Measurements from ENCODE around the gene CTNNA3. TPM values are rescaled to one million over a fixed set of nuclear protein-coding genes. Genes with fewer than 3 reads are reported as not detected.
"Not testable (repeated sequence)": the region's sequence is repeated elsewhere in the genome, so short reads cannot be mapped to it uniquely, and the experiment has no call there.

Gene CTNNA3
- total and polyA plus RNA-seq, 12 donors, result 2.0 to 213 (median 171) TPM

DNA sequence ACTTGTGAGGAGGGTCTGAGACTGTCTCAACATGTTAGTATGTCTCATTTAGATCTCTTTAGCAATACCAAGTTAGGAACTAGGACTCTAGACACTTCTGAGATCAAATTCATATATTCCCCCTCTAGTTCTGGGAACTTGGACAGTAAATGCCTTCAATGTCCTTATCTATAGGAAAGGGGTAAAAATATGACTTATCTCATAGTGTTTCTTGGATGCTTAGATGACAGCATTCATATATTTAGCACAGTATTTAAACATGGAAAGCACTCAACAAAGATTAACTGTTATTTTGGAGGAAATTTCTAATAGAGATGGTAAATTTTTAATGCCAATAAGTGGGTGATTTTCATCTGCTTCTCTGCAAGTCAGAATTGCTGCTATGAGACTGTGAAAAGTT is 154.6 kb downstream of the CTNNA3 start:
- Histone ChIP-seq H3K9me3 (no peaks in the 10 kb centered on the region), H3K27ac (peak overlapping the region in 4 of 10 donors; percentile 1 to 29 (median 20)), H3K4me3 (no peak overlapping the region), H3K4me1 (peaks cover 0 to 30% (median 0%) of the 10 kb centered on the region in 9 donors), H3K36me3 (no peaks in the 10 kb centered on the region), H3K27me3 (no peaks in the 10 kb centered on the region)
- intact Hi-C loops (cut with DNase I), result no loop called here
- ATAC-seq (peak in 1 of 8 donors; percentile 80), DNase-seq (no peak)
- no peak for TF ChIP-seq CTCF (IDR thresholded peaks at IDR 0.05)

- H3K27ac ChIP-seq, result no peak overlapping the region
- no peak for TF ChIP-seq CTCF (IDR thresholded peaks at IDR 0.05)
- H3K27me3 ChIP-seq, result no peaks in the 10 kb centered on the region
- DNase-seq, result no peak
- no peak overlapping the region for H3K4me3 ChIP-seq
- H3K9me3 ChIP-seq, result no peaks in the 10 kb centered on the region
- peak in 1 of 8 donors; percentile 47 for ATAC-seq
- H3K4me1 ChIP-seq, result peaks cover 0 to 30% (median 0%) of the 10 kb centered on the region in 9 donors
- WGBS, 2 donors, result 20 to 29% methylated on average over 6 of the region's 6 CpGs
- H3K36me3 ChIP-seq, result no peaks in the 10 kb centered on the region
- intact Hi-C loops (cut with DNase I), result no loop called here
These were observed 156.7 kb downstream of the CTNNA3 start for GRCh38 chr10:67539312-67539711.

- ATAC-seq (no peak), DNase-seq (no peak)
- H3K4me3 ChIP-seq, result no peak overlapping the region
- H3K9me3 ChIP-seq, result no peaks in the 10 kb centered on the region
- H3K27ac ChIP-seq, result no peak overlapping the region
- 80 to 97% methylated on average over 1 of the region's 1 CpG for WGBS, 2 donors
- no peaks in the 10 kb centered on the region for H3K27me3 ChIP-seq
- intact Hi-C loops (cut with DNase I), result no loop called here
- TF ChIP-seq CTCF (IDR thresholded peaks at IDR 0.05), result no peak
- no peaks in the 10 kb centered on the region for H3K36me3 ChIP-seq
- H3K4me1 ChIP-seq, result peaks cover 0 to 30% (median 0%) of the 10 kb centered on the region in 9 donors
These were observed 158.1 kb downstream of the CTNNA3 start for GRCh38 chr10:67537906-67538305.

- 43 to 51% methylated on average over 1 of the region's 1 CpG for WGBS, 2 donors
- no peak for ATAC-seq
- no peak for TF ChIP-seq CTCF (IDR thresholded peaks at IDR 0.05)
- no peak overlapping the region for H3K4me3 ChIP-seq
- DNase-seq, result no peak
- H3K36me3 ChIP-seq, result no peaks in the 10 kb centered on the region
- peaks cover 0 to under 1% (median 0%) of the 10 kb centered on the region in 9 donors for H3K4me1 ChIP-seq
- no peak overlapping the region for H3K27ac ChIP-seq
- H3K9me3 ChIP-seq, result no peaks in the 10 kb centered on the region
- H3K27me3 ChIP-seq, result no peaks in the 10 kb centered on the region
- intact Hi-C loops (cut with DNase I), result loop anchor here in 1 of 10 donors (5.0 kb wide), 1 partner anchor 244 kb away; no protein-coding TSS in a partner anchor
These were observed 162.6 kb downstream of the CTNNA3 start for GRCh38 chr10:67533376-67533775.

DNA sequence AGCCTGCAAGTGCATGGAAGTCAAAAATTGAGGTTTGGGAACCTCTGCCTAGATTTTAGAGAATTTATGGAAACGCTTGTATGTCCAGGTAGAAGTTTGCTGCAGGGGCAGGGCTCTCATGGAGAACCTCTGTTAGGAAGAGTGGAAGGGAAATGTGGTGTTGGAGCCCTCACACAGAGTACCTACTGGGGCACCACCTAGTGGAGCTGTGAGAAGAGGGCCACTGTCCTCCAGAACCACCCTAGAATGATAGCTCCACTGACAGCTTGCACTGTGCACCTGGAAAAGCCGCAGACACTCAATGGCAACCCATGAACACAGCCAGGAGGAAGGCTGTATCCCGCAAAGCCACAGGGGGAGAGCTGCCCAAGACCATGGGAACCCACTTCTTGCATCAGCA is 165.0 kb downstream of the CTNNA3 start:
- H3K9me3 ChIP-seq, H3K27ac ChIP-seq, H3K4me3 ChIP-seq, H3K4me1 ChIP-seq, H3K36me3 ChIP-seq, ATAC-seq, DNase-seq, H3K27me3 ChIP-seq: not testable (repeated sequence)
- 88 to 91% methylated on average over 3 of the region's 3 CpGs for WGBS, 2 donors
- intact Hi-C loops (cut with DNase I), result loop anchor here in 1 of 10 donors (5.0 kb wide), 1 partner anchor 246 kb away; no protein-coding TSS in a partner anchor
